Left ventricle myocardium superior (tissue), 1 donor: ENCODE measurements around the gene PPP1R18. TPM values are rescaled to one million over a fixed set of nuclear protein-coding genes. Genes with fewer than 3 reads are reported as not detected.
"Not testable (repeated sequence)": the region's sequence is repeated elsewhere in the genome, so short reads cannot be mapped to it uniquely, and the experiment has no call there.

Experiments used
- ATAC-seq: fragments of 200-7000 bp; cut with Tn5 transposase; one replicate; pipeline ENCODE4 v1.9.1; 2020; ENCODE audit warnings: mild to moderate bottlenecking, moderate library complexity
- DNase-seq: peaks from one replicate; pipeline ENCODE4 v3.0.0-alpha.2; 2020
- intact Hi-C: fragments of 100-400 bp; cut with micrococcal nuclease; formaldehyde crosslinking; loops from one replicate; pipeline ENCODE4 v1.11.0; 2022
- total RNA-seq: library from RNA; stranded (reverse); fragmentation: NEBNext Ultra II Directional; extraction: Animal tissue kit (Norgen Biotek cat#: 25700); gene quantifications from one replicate; pipeline ENCODE4 v1.2.1, GENCODE V29; 2021
- donor health status: DM: no; HTN: yes; CAD: no; lungs with severe emphysema.

Gene PPP1R18
- total RNA-seq, 1 donor from 2014 or later = 15.0 TPM

DNA sequence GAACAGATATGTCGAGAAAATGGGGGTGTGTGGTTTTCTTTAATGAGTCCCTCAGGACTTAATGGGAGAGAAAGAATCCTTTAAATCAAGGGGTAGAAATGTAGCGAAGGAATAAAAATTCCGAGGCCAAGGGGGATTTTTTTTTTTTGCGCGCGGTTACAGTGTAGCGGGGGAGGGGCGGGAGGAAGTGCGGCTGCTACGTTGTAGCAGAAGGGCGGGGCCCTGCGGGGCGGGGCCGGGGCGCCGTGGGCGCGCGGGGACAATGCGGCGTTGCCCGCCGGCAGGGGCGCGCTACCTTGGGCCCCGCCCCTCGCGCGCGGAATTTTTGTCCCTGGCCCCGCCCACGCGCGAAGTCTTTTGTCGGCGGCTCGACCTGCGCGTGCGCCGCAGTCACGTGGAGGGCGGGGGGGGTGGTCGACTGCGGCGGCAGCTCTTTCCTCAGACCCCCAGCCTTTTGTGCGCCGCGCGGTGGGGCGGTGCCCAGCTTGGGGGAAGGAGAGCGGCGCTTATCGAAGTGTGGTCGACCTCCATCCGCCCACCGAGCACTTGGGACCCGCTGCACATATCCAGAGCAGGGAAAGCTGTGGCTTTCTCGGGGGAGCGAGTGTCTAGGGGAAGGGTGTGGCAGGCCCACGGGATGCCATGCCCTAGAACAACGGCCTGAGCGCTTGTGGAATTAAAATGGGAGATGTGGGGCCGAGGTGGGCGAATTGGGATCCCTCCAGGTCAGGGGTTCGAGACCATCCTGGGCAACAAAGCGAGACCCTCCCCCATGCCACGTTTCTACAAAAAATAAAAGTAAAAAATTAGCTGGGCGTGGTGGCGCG lies 35.0 kb upstream of the PPP1R18 start:
- ATAC-seq (peak; percentile 76), DNase-seq (peak; percentile 96)
- intact Hi-C loops = loop anchor here (2.0 kb wide), 1 partner anchor 43 kb away; no protein-coding TSS in a partner anchor

GRCh38 chr6:30720738-30721197 lies 34.3 kb upstream of the PPP1R18 start:
- ATAC-seq (peak; percentile 23), DNase-seq (peak; percentile 81)
- intact Hi-C loops = no loop called here

- DNase-seq (peak; percentile 98), ATAC-seq (peak; percentile 77)
- intact Hi-C loops = no loop called here
These were observed 33.6 kb upstream of the PPP1R18 start, which contains the start of gene TUBB for GRCh38 chr6:30719791-30720737. Gene TUBB (plus strand): TSS chr6:30720352. CDS start chr6:30720507, 155 bp downstream.

- no peak for ATAC-seq
- no peak for DNase-seq
- intact Hi-C loops = no loop called here
These were observed 32.9 kb upstream of the PPP1R18 start for GRCh38 chr6:30719356-30719755.

DNA sequence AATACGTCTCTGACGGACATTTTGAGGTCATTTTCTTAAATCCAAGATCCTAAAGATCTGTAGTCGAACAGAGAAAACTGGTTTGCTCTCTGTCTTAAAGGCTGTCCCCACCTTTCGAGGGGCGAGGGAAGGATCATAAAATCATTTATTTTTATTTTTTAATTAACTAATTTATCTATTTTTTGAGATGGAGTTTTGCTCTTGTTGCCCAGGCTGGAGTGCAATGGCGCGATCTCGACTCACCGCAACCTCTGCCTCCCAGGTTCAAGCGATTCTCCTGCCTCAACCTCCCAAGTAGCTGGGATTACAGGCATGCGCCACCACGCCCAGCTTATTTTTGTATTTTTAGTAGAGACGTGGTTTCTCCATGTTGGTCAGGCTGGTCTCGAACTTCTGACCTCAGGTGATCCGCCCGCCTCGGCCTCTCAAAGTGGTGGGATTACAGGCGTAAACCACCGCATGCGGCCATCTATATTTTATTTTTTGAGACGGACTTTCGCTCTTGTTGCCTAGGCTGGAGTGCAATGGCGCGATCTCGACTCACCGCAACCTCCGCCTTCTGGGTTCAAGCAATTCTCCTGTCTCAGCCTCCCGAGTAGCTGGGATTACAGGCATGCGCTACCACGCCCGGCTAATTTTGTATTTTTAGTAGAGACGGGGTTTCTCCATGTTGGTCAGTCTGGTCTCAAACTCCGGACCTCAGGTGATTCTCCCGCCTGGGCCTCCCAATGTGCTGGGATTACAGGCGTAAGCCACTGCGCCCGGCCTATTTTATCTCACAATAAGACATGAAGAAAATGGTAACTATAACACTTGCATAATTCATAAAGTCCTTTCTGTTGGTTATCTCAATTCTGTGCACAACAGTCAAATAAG lies 31.6 kb upstream of the PPP1R18 start:
- ATAC-seq, intact Hi-C loops, DNase-seq: not testable (repeated sequence)

GRCh38 chr6:30717129-30717844 lies 30.8 kb upstream of the PPP1R18 start, which contains the start of gene MDC1:
Gene MDC1 (minus strand): TSS chr6:30717281. CDS start chr6:30715175, 2,106 bp downstream.
- intact Hi-C loops = no loop called here
- ATAC-seq (peak; percentile 81), DNase-seq (peak; percentile 99)

GRCh38 chr6:30716879-30717128 lies 30.4 kb upstream of the PPP1R18 start:
- no peak for DNase-seq
- intact Hi-C loops = no loop called here
- no peak for ATAC-seq

DNA sequence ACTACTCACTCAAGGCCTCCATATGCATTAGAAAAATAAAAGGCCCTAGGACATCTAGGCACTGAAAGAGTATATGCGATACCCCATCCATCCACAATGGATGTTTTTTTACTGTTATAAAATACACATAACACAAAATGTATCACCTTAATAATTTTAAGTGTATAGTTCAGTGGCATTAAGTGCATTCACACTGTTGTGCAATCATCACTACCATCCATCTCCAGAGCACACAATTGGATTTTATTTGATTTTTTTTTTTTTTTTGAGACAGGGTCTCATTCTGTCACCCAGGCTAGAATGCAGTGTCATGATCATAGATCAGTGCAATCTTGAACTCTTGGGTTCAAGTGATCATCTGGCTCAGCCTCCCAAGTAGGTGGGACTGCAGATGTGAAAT lies 27.8 kb upstream of the PPP1R18 start:
- DNase-seq (no peak), ATAC-seq (no peak)
- intact Hi-C loops = no loop called here

DNA sequence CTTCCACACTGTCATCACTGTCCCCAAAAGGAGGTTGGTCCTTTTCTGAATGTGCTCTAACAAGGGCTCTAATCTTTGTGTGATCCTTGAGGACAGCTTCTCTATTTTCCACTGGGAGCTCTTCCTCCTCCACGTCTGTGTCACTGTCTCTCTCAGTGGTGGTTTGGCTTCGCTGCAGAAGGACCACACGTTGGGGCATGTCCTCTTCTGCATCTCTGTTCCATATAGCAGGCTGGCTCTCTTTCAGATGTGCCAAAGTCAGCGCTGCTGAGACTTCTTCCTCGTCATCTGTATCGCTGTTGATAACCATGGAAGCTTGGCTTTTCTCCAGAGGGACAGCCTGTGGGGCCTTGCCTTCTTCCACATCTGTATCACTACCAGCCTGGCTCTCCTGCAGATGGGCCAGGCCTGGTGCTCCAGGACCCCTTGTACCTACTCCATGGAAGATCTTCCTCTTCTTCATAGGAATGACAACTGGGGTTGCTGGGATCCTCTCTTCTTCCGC lies 26.0 kb upstream of the PPP1R18 start:
- DNase-seq (no peak), ATAC-seq (no peak)
- intact Hi-C loops = no loop called here

DNA sequence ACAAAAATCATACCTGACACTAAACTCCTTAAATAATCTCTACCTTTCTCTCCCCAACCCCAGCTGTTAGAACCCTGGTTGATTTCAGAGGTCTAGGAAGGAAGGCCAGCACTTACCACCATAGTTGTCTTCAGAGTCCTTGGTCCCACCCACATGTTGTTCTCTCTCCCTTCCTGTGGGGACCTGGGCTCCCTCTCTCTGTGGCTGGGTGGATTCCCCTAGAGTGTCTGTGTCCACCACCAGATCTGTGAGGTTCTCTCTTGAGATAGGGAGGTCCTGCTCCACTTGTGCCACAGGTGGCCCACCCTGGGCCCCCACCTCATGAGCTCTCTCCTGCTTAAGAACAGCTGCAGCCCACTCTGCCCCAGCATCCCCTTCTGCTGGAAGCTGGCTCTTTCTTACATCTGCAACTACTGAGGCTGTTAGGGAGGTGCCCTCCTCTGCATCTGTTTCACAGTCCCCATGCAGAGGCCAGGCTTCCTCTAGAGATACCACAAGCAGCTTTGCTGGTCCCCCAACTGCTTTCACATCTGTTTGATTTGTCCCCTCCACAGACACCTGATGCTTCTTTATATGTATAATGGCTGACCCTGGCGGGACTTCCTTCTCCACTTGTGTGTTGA lies 25.4 kb upstream of the PPP1R18 start:
- intact Hi-C loops = no loop called here
- no peak for ATAC-seq
- DNase-seq = no peak

GRCh38 chr6:30709101-30709868 lies 22.8 kb upstream of the PPP1R18 start:
- ATAC-seq (no peak), DNase-seq (no peak)
- intact Hi-C loops = no loop called here

- DNase-seq (no peak), ATAC-seq (no peak)
- intact Hi-C loops = no loop called here
These were observed 20.9 kb upstream of the PPP1R18 start for GRCh38 chr6:30707281-30707850.

DNA sequence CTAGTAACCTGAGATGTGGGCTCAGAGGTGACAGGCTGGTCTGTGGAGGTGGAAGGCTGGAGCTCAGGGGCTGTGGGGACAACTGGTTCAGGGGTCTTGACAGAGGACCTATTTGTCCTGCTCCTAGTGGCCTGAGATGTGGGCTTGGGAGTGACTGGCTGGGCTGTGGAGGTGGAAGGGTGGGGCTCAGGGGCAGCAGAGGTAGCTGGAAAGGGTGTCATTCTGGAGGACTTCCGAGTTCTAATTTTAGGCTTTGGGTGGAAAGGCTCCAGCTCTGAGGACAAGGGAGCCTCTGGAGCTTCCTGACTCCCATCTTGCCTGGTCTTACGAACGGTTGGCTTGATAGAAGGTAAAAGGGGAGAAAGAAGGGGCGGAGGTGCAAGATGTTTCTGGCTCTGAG lies 19.2 kb upstream of the PPP1R18 start:
- DNase-seq = no peak
- peak; percentile 88 for ATAC-seq
- intact Hi-C loops = no loop called here

DNA sequence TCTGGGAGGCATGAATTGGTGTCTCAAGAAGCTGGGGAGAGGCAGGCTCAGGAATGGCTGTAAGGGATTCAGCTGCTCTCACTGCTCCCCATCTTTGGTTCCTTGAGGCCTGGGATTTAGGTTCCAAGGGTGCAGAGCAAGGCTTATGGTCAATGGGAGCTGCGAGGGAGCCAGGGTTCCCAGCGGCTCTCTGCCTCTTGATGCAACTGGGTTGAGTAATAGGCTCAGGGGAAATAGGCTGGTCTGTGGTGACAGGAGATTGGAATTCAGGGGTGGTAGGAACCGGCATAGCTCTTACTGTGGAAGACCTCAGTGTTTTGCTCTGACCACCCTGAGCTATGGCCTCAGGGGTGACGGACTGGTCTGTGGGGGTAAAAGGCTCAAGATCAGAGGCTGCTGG lies 17.4 kb upstream of the PPP1R18 start:
- DNase-seq = peak; percentile 4
- no peak for ATAC-seq
- intact Hi-C loops = no loop called here

DNA sequence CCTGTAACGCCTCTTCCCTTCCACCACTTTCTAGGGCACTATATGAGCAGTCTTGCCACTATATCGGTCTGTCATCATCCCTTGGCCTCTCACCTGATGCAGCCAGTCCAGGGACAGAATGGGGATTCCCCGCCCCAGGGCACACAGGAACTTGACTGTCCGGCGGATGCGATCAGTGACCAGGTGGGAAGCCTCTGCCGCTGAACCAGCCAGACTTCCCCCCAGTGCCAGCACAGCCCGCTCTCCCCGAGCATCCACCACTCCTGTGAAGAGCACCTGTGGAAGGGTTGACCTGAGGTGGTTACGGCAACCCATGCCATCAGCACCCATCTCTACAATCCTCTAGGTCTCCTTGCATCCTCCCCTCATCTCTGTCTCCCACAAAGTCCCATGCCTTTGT lies 16.6 kb upstream of the PPP1R18 start:
- intact Hi-C loops = no loop called here
- DNase-seq (peak; percentile 8), ATAC-seq (no peak)

GRCh38 chr6:30700340-30700739 lies 13.9 kb upstream of the PPP1R18 start:
- no peak for DNase-seq
- intact Hi-C loops = no loop called here
- ATAC-seq = peak; percentile 82

DNA sequence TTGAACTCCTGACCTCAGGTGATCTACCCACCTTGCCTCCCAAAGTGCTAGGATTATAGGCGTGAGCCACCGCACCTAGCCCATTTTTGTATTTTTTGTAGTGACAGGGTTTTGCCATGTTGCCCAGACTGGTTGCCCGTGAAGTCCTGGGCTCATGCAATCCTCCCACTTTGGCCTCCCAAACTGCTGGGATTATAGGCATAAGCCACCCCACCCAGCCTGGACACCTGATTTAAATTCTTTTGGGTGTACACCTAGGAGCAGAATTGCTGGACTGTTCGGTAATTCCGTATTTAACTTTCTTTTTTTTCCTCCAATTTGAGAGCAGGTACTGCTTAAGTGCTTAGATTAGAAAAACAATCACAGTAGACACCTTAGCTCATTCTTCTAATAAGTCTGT lies 10.0 kb upstream of the PPP1R18 start:
- no peak for ATAC-seq
- intact Hi-C loops = no loop called here

More for the DNA sequence above, 10.0 kb upstream of the PPP1R18 start:
- DNase-seq = no peak
